GM23338 (cell line): Measurements from ENCODE around the gene GAREM1. TPM values are rescaled to one million over a fixed set of nuclear protein-coding genes. Genes with fewer than 3 reads are reported as not detected.

Experiments
- ATAC-seq: fragments of 200-7000 bp; cut with Tn5 transposase; 3 replicates; pipeline ENCODE4 v1.9.1; 2020
- DNase-seq: peaks from one replicate; pipeline ENCODE4 v3.0.0-alpha.2; 2015; ENCODE audit warnings: low spot score
- H2AFZ ChIP-seq: fragments of 200-600 bp; sonication (generic); 2 replicates; pipeline ENCODE4 v1.8.0; 2016; ENCODE audit warnings: antibody characterized with exemption, mild to moderate bottlenecking, moderate library complexity
- H3F3A ChIP-seq: fragments of 200-600 bp; sonication (generic); replicated peaks from 2 replicates; pipeline ENCODE4 v1.8.0; 2017; ENCODE audit warnings: antibody characterized with exemption, mixed run types, low read depth
- H3K27ac ChIP-seq: fragments of 200-600 bp; sonication (generic); 2 replicates; pipeline ENCODE4 v1.6.1; 2016; ENCODE audit warnings: low read depth
- H3K27me3 ChIP-seq: fragments of 200-600 bp; sonication (generic); 2 replicates; pipeline ENCODE4 v1.8.0; 2016; ENCODE audit warnings: mild to moderate bottlenecking, mixed run types, moderate library complexity; ENCODE audit not compliant: insufficient read depth
- H3K36me3 ChIP-seq: fragments of 200-600 bp; sonication (generic); 2 replicates; pipeline ENCODE4 v1.8.0; 2016; ENCODE audit warnings: mild to moderate bottlenecking; ENCODE audit not compliant: insufficient read depth
- H3K4me1 ChIP-seq: fragments of 200-600 bp; sonication (generic); 2 replicates; pipeline ENCODE4 v1.8.0; 2016; ENCODE audit warnings: mild to moderate bottlenecking, moderate library complexity; ENCODE audit not compliant: insufficient read depth
- H3K4me2 ChIP-seq: fragments of 200-600 bp; sonication (generic); 2 replicates; pipeline ENCODE4 v1.7.1; 2017; ENCODE audit warnings: mixed run types
- H3K4me3 ChIP-seq: fragments of 200-600 bp; sonication (generic); 2 replicates; pipeline ENCODE4 v1.6.1; 2016; ENCODE audit warnings: mixed run types
- H3K79me2 ChIP-seq: fragments of 200-600 bp; sonication (generic); replicated peaks from 2 replicates; pipeline ENCODE4 v1.8.0; 2017; ENCODE audit warnings: mild to moderate bottlenecking; ENCODE audit not compliant: insufficient read depth
- H3K9me2 ChIP-seq: fragments of 200-600 bp; sonication (generic); 2 replicates; pipeline ENCODE4 v1.8.0; 2017; ENCODE audit not compliant: insufficient read depth
- H4K20me1 ChIP-seq: fragments of 200-600 bp; sonication (generic); replicated peaks from 2 replicates; pipeline ENCODE4 v1.8.0; 2017; ENCODE audit warnings: mild to moderate bottlenecking; ENCODE audit not compliant: insufficient read depth
- H3K27ac Mint-ChIP-seq: 2 replicates; pipeline ENCODE4 v1.8.0; 2020; ENCODE audit warnings: inconsistent platforms, mild to moderate bottlenecking, moderate library complexity, mixed read lengths
- H3K27me3 Mint-ChIP-seq: 3 replicates; pipeline ENCODE4 v1.8.0; 2022; ENCODE audit warnings: low read depth, mild to moderate bottlenecking, moderate library complexity, mixed read lengths, inconsistent platforms; ENCODE audit not compliant: insufficient read depth, poor library complexity
- H3K36me3 Mint-ChIP-seq: 3 replicates; pipeline ENCODE4 v1.8.0; 2021; ENCODE audit warnings: low read depth, mild to moderate bottlenecking, inconsistent platforms, moderate library complexity, mixed read lengths
- H3K4me1 Mint-ChIP-seq: 3 replicates; pipeline ENCODE4 v1.8.0; 2020; ENCODE audit warnings: mild to moderate bottlenecking, inconsistent platforms, mixed read lengths
- H3K4me3 Mint-ChIP-seq: 3 replicates; pipeline ENCODE4 v1.8.0; 2021; ENCODE audit warnings: moderate library complexity, mild to moderate bottlenecking, inconsistent platforms, mixed read lengths
- H3K9me3 Mint-ChIP-seq: 3 replicates; pipeline ENCODE4 v1.8.0; 2020; ENCODE audit warnings: moderate library complexity, mild to moderate bottlenecking, inconsistent platforms, mixed read lengths
- CREB1 ChIP-seq: fragments of 250-450 bp; sonication (Bioruptor Pico); IDR thresholded peaks from 2 replicates; pipeline ENCODE4 v1.5.0; 2020; ENCODE audit warnings: low read depth, mild to moderate bottlenecking, moderate library complexity
- ETS1 ChIP-seq: IDR thresholded peaks from 2 replicates; pipeline ENCODE4 v1.6.1; 2016; ENCODE audit warnings: antibody characterized with exemption
- EZH2phosphoT487 ChIP-seq: fragments of 200-600 bp; sonication (generic); IDR thresholded peaks from one replicate; pipeline ENCODE4 v1.8.1; 2018; ENCODE audit warnings: antibody characterized with exemption; ENCODE audit not compliant: unreplicated experiment
- JUNB ChIP-seq: IDR thresholded peaks from one replicate; pipeline ENCODE4 v1.6.1; 2016; ENCODE audit warnings: antibody characterized with exemption; ENCODE audit not compliant: unreplicated experiment
- STAT1 ChIP-seq: IDR thresholded peaks from one replicate; pipeline ENCODE4 v1.6.1; 2016; ENCODE audit warnings: antibody characterized with exemption; ENCODE audit not compliant: unreplicated experiment
- ZNF331 ChIP-seq: fragments of 250-450 bp; sonication (Bioruptor Pico); IDR thresholded peaks from 2 replicates; pipeline ENCODE4 v1.5.0; 2020; ENCODE audit warnings: low read depth, mild to moderate bottlenecking, moderate library complexity
- ZNF462 ChIP-seq: fragments of 250-450 bp; sonication (Bioruptor Pico); IDR thresholded peaks from 2 replicates; pipeline ENCODE4 v1.5.0; 2020; ENCODE audit warnings: mild to moderate bottlenecking, moderate library complexity
- polyA plus RNA-seq: library from polyadenylated mRNA; unstranded; fragments of >200 nt; fragmentation: Nextera tagmentation; extraction: Ambion mirVana; gene quantifications from 2 replicates; pipeline ENCODE4 v1.2.1, GENCODE V29; 2016
- total RNA-seq: library from RNA; depleted of rRNA; stranded (reverse); fragments of >200 nt; shearing (Covaris generic); gene quantifications from 2 replicates; pipeline ENCODE4 v1.2.3, GENCODE V29; 2014

Gene GAREM1
- total and polyA plus RNA-seq, 2 experiments from 2014 or later = 2.7 to 6.0 TPM

- H3F3A ChIP-seq = no peaks in the 10 kb centered on the region
- H3K36me3 ChIP-seq = no peaks in the 10 kb centered on the region
- Mint-ChIP-seq H3K27me3 (peaks cover 4% of the 10 kb centered on the region), H3K9me3 (no peaks in the 10 kb centered on the region), H3K4me3 (no peak overlapping the region), H3K36me3 (no peaks in the 10 kb centered on the region), H3K27ac (peak overlapping the region; percentile 46; the same call in 1 of the 2 replicates), H3K4me1 (peaks cover 8% of the 10 kb centered on the region)
- H2AFZ ChIP-seq = no peak overlapping the region
- DNase-seq (no peak), ATAC-seq (no peak)
- no peaks in the 10 kb centered on the region for H3K9me2 ChIP-seq
- H3K4me2 ChIP-seq = no peak overlapping the region
- no peaks in the 10 kb centered on the region for H3K27me3 ChIP-seq
- no peak overlapping the region for H3K4me3 ChIP-seq
- no peaks in the 10 kb centered on the region for H3K4me1 ChIP-seq
- H3K79me2 ChIP-seq = no peaks in the 10 kb centered on the region
- no peak for TF ChIP-seq ETS1
- H4K20me1 ChIP-seq = no peaks in the 10 kb centered on the region; the same call in 1 of the 2 replicates
- no peak overlapping the region; the same call in 1 of the 2 replicates for H3K27ac ChIP-seq
Observed at GRCh38 chr18:32372047-32372380, 98.7 kb downstream of the GAREM1 start.

- no peaks in the 10 kb centered on the region for H3K9me3 Mint-ChIP-seq
- Histone ChIP-seq H3K36me3 (no peaks in the 10 kb centered on the region), H3F3A (no peaks in the 10 kb centered on the region), H3K79me2 (no peaks in the 10 kb centered on the region), H3K4me1 (no peaks in the 10 kb centered on the region), H4K20me1 (no peaks in the 10 kb centered on the region; the same call in 1 of the 2 replicates), H2AFZ (no peak overlapping the region), H3K27ac (no peak overlapping the region), H3K27me3 (no peaks in the 10 kb centered on the region), H3K4me3 (no peak overlapping the region), H3K4me2 (no peak overlapping the region), H3K9me2 (no peaks in the 10 kb centered on the region)
- DNase-seq = no peak
- TF ChIP-seq CREB1 (CRISPR knock-in tag) (no peak), ETS1 (no peak), EZH2phosphoT487 (no peak), ZNF331 (CRISPR knock-in tag) (no peak), JUNB (no peak), STAT1 (no peak), ZNF462 (CRISPR knock-in tag) (no peak)
- no peak for ATAC-seq
- H3K36me3 Mint-ChIP-seq = no peaks in the 10 kb centered on the region
- H3K27me3 Mint-ChIP-seq = peaks cover 4% of the 10 kb centered on the region
- H3K4me3 Mint-ChIP-seq = no peak overlapping the region
- 0 out of 2 replicates have a peak overlapping the region, but pooled peaks have one; percentile 8 for H3K27ac Mint-ChIP-seq
- peaks cover 8% of the 10 kb centered on the region for H3K4me1 Mint-ChIP-seq
Observed at GRCh38 chr18:32371384-32371783, 99.3 kb downstream of the GAREM1 start.
